Endothelial cell of umbilical vein (primary cell): ENCODE measurements around the gene KCNK15. TPM values are rescaled to one million over a fixed set of nuclear protein-coding genes. Genes with fewer than 3 reads are reported as not detected.

Experiments used
- BruUV-seq: library from RNA; stranded (reverse); fragments of 400-500 nt; replicated peaks from 2 replicates; lab custom pipeline; 2021; lab: Mats Ljungman, UMichigan
- CTCF ChIA-PET: fragments of 300-600, 350-600 bp; sonication (Branson Sonifier 250); formaldehyde crosslinking; loops from one replicate; lab custom pipeline; 2021; ENCODE audit warnings: antibody characterized with exemption, inconsistent platforms; lab: Charles Lee
- POLR2A ChIA-PET: fragments of 300-600, 350-600 bp; sonication (Branson Sonifier 250); formaldehyde crosslinking; loops from one replicate; lab custom pipeline; 2021; ENCODE audit warnings: antibody characterized with exemption, inconsistent platforms; lab: Charles Lee
- DNase-seq: peaks from one replicate; pipeline ENCODE4 v3.0.0-alpha.2; 2011; ENCODE audit warnings: low read depth, low spot score
- FAIRE-seq: peaks from 2 replicates; lab custom pipeline; 2011; peaks lifted over from hg19 to GRCh38; lab: Jason Lieb, UNC
- H2AFZ ChIP-seq: 2 replicates; pipeline ENCODE4 v1.6.0; 2012; ENCODE audit warnings: low read depth, low read length, control low read depth, inconsistent platforms
- H3K27ac ChIP-seq: 2 replicates; pipeline ENCODE4 v1.5.1; 2011; ENCODE audit warnings: low read depth, mild to moderate bottlenecking, control low read depth, low read length, moderate library complexity; ENCODE audit not compliant: insufficient read depth
- H3K27me3 ChIP-seq, 2 experiments: 2 replicates each; pipeline versions ENCODE4 v1.6.0 to v1.6.1; 2011; ENCODE audit warnings: low read length in 2 of 2, mixed read lengths in 1 of 2; ENCODE audit not compliant: control insufficient read depth in 2 of 2, insufficient read depth in 2 of 2
- H3K36me3 ChIP-seq, 2 experiments: 2 replicates in 1 of 2; 3 replicates in 1 of 2; pipeline ENCODE4 v1.5.1; 2011; ENCODE audit warnings: low read length in 2 of 2, mild to moderate bottlenecking in 1 of 2, moderate library complexity in 1 of 2; ENCODE audit not compliant: control insufficient read depth in 2 of 2, insufficient read depth in 2 of 2; ENCODE audit errors: extremely low read depth in 1 of 2
- H3K4me1 ChIP-seq: 3 replicates; pipeline ENCODE4 v1.5.1; 2011; ENCODE audit warnings: mild to moderate bottlenecking, low read length; ENCODE audit not compliant: control insufficient read depth, insufficient read depth; ENCODE audit errors: extremely low read depth
- H3K4me2 ChIP-seq: 2 replicates; pipeline ENCODE4 v1.6.1; 2011; ENCODE audit warnings: low read length, control low read depth, mixed read lengths; ENCODE audit not compliant: insufficient read depth
- H3K4me3 ChIP-seq, 3 experiments: fragments of 200-600 bp in 1 of 3; sonication (generic), shearing (Covaris generic) in 1 of 3; replicated peaks in 1 of 3; 2 replicates each; pipeline ENCODE4 v1.5.1; 2011 to 2016; ENCODE audit warnings: control low read depth in 3 of 3, low read length in 3 of 3, mild to moderate bottlenecking in 2 of 3, inconsistent platforms in 1 of 3, low read depth in 1 of 3, moderate library complexity in 1 of 3; ENCODE audit not compliant: insufficient read depth in 1 of 3
- H3K79me2 ChIP-seq: 2 replicates; pipeline ENCODE4 v1.6.0; 2012; ENCODE audit warnings: low read length, inconsistent platforms; ENCODE audit not compliant: control insufficient read depth, insufficient read depth
- H3K9ac ChIP-seq: replicated peaks from 2 replicates; pipeline ENCODE3; 2011; ENCODE audit warnings: low read length, control low read depth; ENCODE audit not compliant: insufficient read depth; ENCODE audit errors: extremely low read depth
- H3K9me1 ChIP-seq: replicated peaks from 3 replicates; pipeline ENCODE4 v1.6.0; 2011; ENCODE audit warnings: mild to moderate bottlenecking, low read length; ENCODE audit not compliant: control insufficient read depth, insufficient read depth; ENCODE audit errors: extremely low read depth
- H3K9me3 ChIP-seq: replicated peaks from 2 replicates; pipeline ENCODE4 v1.5.1; 2012; ENCODE audit warnings: low read length, inconsistent platforms; ENCODE audit not compliant: control insufficient read depth, insufficient read depth
- H4K20me1 ChIP-seq: replicated peaks from 2 replicates; pipeline ENCODE3; 2011; ENCODE audit warnings: mild to moderate bottlenecking, low read length; ENCODE audit not compliant: control insufficient read depth, insufficient read depth; ENCODE audit errors: extremely low read depth
- MYC ChIP-seq: IDR thresholded peaks from one replicate; pipeline ENCODE4 v1.6.1; 2011; ENCODE audit warnings: mild to moderate bottlenecking, low read depth, low read length
- dilution Hi-C: fragments of 300-500 bp; cut with MboI; formaldehyde crosslinking; loops from one replicate; pipeline ENCODE4 v1.15.0; 2019; ENCODE audit warnings: low sequenced_read_pairs; ENCODE audit not compliant: extremely low pct_ligation_motif_present
- intact Hi-C: fragments of 100-400 bp; cut with micrococcal nuclease; formaldehyde crosslinking; loops from one replicate; pipeline ENCODE4 v1.10.0; 2022
- polyA plus RNA-seq, 4 experiments: library from polyadenylated mRNA; depleted of rRNA in 3 of 4; stranded (reverse) in 3 of 4; unstranded in 1 of 4; fragments of >200 nt; gene quantifications; 2 replicates each; pipeline versions ENCODE4 v1.2.1 to v1.2.3, GENCODE V29; 2011 to 2012; ENCODE audit warnings: missing spikeins in 1 of 4
- total RNA-seq: library from RNA; stranded (reverse); gene quantifications from 2 replicates; pipeline ENCODE4 v1.2.3, GENCODE V29; 2021
- TF ChIP-seq, protein P1 (sequence below), 2 donors: IDR thresholded peaks; 1 replicate in 1 of 2; 2 replicates in 1 of 2; pipeline ENCODE4 v1.5.1; 2011; ENCODE audit warnings: low read length in 2 of 2, mild to moderate bottlenecking in 2 of 2, moderate library complexity in 2 of 2, control low read depth in 1 of 2, inconsistent platforms in 1 of 2, low read depth in 1 of 2; ENCODE audit not compliant: insufficient read depth in 1 of 2; ENCODE audit errors: extremely low read depth in 1 of 2

Gene KCNK15
- total and polyA plus RNA-seq, 2 donors (not counting 3 experiments of a cell fraction or from before 2014, with no cell fraction given), result 0.06 TPM; not detected in 1

DNA sequence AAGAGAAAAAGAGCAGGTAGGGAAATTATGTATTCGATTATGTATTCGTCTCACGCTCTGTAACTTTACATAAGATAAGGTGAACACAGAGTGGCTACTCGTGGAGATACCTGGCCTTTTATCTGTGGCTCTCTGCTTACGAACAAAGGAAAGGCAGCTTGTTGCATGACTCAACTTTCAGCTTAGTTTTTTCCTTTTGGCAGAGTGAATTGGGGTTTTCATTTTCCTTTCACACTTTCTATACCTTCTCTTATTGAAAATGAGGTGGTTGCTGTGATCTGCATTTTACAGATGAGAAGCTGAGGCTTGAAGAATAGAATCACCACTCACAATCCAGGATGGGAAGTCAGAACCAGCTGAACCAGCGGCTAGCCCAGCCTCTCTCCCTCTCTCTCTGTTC is 13.3 kb upstream of the KCNK15 start:
- H3K79me2 ChIP-seq, result no peaks in the 10 kb centered on the region
- H3K4me3 ChIP-seq, result no peak overlapping the region
- no peak overlapping the region for H3K27ac ChIP-seq
- no peak overlapping the region for H3K4me2 ChIP-seq
- dilution Hi-C loops, result no loop called here
- no peaks in the 10 kb centered on the region for H3K27me3 ChIP-seq
- no peak for TF ChIP-seq MYC
- no peaks in the 10 kb centered on the region for H3K9me1 ChIP-seq
- no peak for DNase-seq
- H3K9ac ChIP-seq, result no peak overlapping the region
- POLR2A ChIA-PET, result no interaction called here
- peak; percentile 59 for FAIRE-seq
- H3K9me3 ChIP-seq, result no peaks in the 10 kb centered on the region
- H3K4me1 ChIP-seq, result peaks cover 12% of the 10 kb centered on the region
- peak overlapping the region; percentile 36 for H2AFZ ChIP-seq
- H3K36me3 ChIP-seq, result no peaks in the 10 kb centered on the region
- CTCF ChIA-PET, result interaction anchor here (0.5 to 7.5 kb wide), 16 partner anchors 9 to 1066 kb away, joined by 3 to 310 read pairs (median 5); partner anchors contain the start of genes CCN5 and KCNK15
- no TSS peak for BruUV-seq
- intact Hi-C loops, result loop anchor here (5.0 to 10.0 kb wide), 3 partner anchors 198 to 345 kb away; partner anchors contain the start of gene TTPAL
- H4K20me1 ChIP-seq, result no peaks in the 10 kb centered on the region

DNA sequence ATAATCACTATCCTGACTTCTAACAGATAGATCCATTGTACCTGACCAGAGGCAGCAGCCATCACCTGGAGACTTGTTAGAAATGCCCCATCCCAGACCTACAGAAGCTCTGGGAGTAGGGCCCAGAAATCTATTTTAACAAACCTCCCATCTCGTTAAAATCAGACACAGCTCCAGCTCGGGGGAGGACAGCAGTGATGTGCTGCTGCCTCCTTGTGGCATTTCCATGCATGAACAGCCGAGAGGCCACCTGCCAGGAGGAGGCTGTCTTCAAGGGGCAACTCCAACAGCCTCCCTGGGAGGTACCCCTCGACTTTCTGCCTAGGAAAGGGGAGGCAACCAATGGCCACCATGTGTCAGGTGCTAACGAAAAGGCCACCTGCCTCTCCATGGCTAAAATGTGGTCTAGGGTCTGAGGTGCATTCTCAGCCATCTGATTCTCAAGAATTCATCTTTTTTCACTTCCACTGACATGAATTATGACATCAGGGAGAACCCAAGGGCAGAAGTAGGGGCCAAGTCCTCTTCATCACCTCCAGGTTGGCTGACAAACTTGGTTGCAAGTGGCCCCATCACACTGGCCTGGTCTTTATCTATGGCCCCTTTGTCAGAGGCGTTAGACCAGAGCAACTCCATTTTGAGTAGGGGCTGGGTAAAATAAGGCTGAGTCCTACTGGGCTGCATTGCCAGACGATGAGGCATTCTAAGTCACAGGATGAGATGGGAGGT is 12.2 kb upstream of the KCNK15 start:
- no peak overlapping the region for H3K27ac ChIP-seq
- DNase-seq (peak; percentile 74), FAIRE-seq (peak; percentile 70)
- POLR2A ChIA-PET, result no interaction called here
- TF ChIP-seq, protein P1, sequence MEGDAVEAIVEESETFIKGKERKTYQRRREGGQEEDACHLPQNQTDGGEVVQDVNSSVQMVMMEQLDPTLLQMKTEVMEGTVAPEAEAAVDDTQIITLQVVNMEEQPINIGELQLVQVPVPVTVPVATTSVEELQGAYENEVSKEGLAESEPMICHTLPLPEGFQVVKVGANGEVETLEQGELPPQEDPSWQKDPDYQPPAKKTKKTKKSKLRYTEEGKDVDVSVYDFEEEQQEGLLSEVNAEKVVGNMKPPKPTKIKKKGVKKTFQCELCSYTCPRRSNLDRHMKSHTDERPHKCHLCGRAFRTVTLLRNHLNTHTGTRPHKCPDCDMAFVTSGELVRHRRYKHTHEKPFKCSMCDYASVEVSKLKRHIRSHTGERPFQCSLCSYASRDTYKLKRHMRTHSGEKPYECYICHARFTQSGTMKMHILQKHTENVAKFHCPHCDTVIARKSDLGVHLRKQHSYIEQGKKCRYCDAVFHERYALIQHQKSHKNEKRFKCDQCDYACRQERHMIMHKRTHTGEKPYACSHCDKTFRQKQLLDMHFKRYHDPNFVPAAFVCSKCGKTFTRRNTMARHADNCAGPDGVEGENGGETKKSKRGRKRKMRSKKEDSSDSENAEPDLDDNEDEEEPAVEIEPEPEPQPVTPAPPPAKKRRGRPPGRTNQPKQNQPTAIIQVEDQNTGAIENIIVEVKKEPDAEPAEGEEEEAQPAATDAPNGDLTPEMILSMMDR (IDR thresholded peaks at IDR 0.05; ENCODE audit: extremely low read depth in 1 of 2, insufficient read depth in 1 of 2, low read depth in 1 of 2, low read length in 2 of 2), result peak; percentile 84 to 92
- no peak for TF ChIP-seq MYC
- CTCF ChIA-PET, result interaction anchor here (0.6 to 7.5 kb wide), 15 partner anchors 9 to 350 kb away, joined by 3 to 310 read pairs (median 5); partner anchors contain the start of genes CCN5 and KCNK15
- H3K79me2 ChIP-seq, result no peaks in the 10 kb centered on the region
- H3K36me3 ChIP-seq, result no peaks in the 10 kb centered on the region
- H3K4me3 ChIP-seq, result no peak overlapping the region
- no peaks in the 10 kb centered on the region for H3K9me1 ChIP-seq
- BruUV-seq, result no TSS peak
- no peaks in the 10 kb centered on the region for H4K20me1 ChIP-seq
- H3K9me3 ChIP-seq, result no peaks in the 10 kb centered on the region
- dilution Hi-C loops, result no loop called here
- H3K27me3 ChIP-seq, result no peaks in the 10 kb centered on the region
- no peak overlapping the region for H2AFZ ChIP-seq
- no peak overlapping the region for H3K9ac ChIP-seq
- intact Hi-C loops, result loop anchor here (1.0 to 10.0 kb wide), 8 partner anchors 48 to 346 kb away; partner anchors contain the start of gene TTPAL
- H3K4me2 ChIP-seq, result no peak overlapping the region
- H3K4me1 ChIP-seq, result peaks cover 12% of the 10 kb centered on the region
